NT2/D1 (cell line): ENCODE measurements around the gene DUS2.

Experiments used
- DNase-seq: peaks from one replicate; pipeline ENCODE4 v3.0.0-alpha.2; 2011; ENCODE audit warnings: low read depth, low spot score
- H3K27me3 ChIP-seq: 2 replicates; pipeline ENCODE4 v1.6.0; 2011; ENCODE audit warnings: mild to moderate bottlenecking; ENCODE audit not compliant: insufficient read length, insufficient read depth
- H3K36me3 ChIP-seq: 2 replicates; pipeline ENCODE4 v1.6.1; 2011; ENCODE audit warnings: mild to moderate bottlenecking, low read length, mixed read lengths; ENCODE audit not compliant: insufficient read depth, insufficient read length
- H3K4me1 ChIP-seq: 2 replicates; pipeline ENCODE4 v1.5.1; 2011; ENCODE audit not compliant: insufficient read depth, insufficient read length
- H3K4me3 ChIP-seq: 2 replicates; pipeline ENCODE4 v1.5.1; 2011; ENCODE audit warnings: low read depth; ENCODE audit not compliant: insufficient read length
- H3K9ac ChIP-seq: 2 replicates; pipeline ENCODE4 v1.6.0; 2011; ENCODE audit warnings: low read depth; ENCODE audit not compliant: insufficient read length
- H3K9me3 ChIP-seq: 2 replicates; pipeline ENCODE4 v1.5.1; 2011; ENCODE audit warnings: mild to moderate bottlenecking, low read length; ENCODE audit not compliant: insufficient read depth
- SUZ12 ChIP-seq: IDR thresholded peaks from 2 replicates; pipeline ENCODE4 v1.6.1; 2011; ENCODE audit not compliant: insufficient read length, insufficient read depth; ENCODE audit errors: extremely low read depth
- YY1 ChIP-seq: IDR thresholded peaks from 2 replicates; pipeline ENCODE4 v1.6.1; 2011; ENCODE audit not compliant: insufficient read length, insufficient read depth
- ZNF274 ChIP-seq: IDR thresholded peaks from 2 replicates; pipeline ENCODE4 v1.6.1; 2011; ENCODE audit warnings: mild to moderate bottlenecking, low read depth, low read length

The DUS2 gene

DNA sequence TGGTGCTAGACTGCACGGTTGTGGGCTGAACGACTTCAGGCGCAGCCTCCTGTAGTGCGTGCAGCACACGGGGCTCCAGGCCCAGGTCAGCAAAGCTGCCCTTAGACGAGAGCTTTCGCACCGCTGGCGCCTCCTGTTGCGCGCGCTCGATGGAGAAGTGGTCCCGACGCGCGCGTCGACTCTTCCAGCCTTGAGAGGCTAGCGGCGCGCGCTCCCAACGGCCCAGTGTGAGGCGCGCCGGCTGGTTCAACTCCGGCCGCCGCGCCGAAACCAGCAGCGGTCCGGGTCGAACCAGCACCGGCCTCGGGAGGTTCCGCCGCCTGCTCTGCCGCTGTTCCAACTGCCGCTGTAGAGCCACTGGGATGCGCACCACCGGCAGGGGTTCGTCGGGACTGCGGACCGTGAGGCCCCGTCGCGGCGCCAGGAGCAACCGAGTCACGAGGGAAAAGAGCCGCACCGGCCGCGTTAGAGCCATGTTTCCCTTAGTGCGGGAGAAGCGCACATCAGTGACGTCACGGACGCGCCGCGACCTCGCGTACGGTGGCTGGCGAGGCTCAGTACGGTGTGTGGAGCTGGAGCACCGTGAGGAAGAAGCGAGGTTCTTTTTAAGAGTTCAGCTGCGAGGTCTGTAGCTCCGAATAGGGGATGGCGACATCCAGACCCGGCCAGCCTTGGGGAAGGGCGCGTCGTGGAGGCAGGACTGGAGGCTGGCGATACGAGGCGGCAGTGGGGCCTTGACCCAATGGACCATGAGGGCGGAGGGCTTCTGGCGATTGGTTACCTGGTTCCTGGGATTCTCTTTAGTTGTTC, at the start of gene DUS2, which contains the start of gene DDX28:
Gene DUS2, plus strand, starts transcription at position 557 of the 810 bp plus-strand sequence. CDS start 14,740 bp downstream, outside the sequence.
Gene DDX28, minus strand, starts transcription at position 505 of the 810 bp plus-strand sequence. Its CDS starts 30 bp downstream, at position 475.
- Histone ChIP-seq H3K9ac (peak within 1 kb of the TSS; percentile 100), H3K4me3 (peak within 1 kb of the TSS; percentile 98), H3K36me3 (peaks cover 44% of the 10 kb centered on the region), H3K4me1 (peaks cover 9% of the 10 kb centered on the region), H3K27me3 (no peaks in the 10 kb centered on the region), H3K9me3 (no peaks in the 10 kb centered on the region)
- DNase-seq, result peak; percentile 94
- TF ChIP-seq ZNF274, result no peak
- TF ChIP-seq YY1, result peak; percentile 61

DNA sequence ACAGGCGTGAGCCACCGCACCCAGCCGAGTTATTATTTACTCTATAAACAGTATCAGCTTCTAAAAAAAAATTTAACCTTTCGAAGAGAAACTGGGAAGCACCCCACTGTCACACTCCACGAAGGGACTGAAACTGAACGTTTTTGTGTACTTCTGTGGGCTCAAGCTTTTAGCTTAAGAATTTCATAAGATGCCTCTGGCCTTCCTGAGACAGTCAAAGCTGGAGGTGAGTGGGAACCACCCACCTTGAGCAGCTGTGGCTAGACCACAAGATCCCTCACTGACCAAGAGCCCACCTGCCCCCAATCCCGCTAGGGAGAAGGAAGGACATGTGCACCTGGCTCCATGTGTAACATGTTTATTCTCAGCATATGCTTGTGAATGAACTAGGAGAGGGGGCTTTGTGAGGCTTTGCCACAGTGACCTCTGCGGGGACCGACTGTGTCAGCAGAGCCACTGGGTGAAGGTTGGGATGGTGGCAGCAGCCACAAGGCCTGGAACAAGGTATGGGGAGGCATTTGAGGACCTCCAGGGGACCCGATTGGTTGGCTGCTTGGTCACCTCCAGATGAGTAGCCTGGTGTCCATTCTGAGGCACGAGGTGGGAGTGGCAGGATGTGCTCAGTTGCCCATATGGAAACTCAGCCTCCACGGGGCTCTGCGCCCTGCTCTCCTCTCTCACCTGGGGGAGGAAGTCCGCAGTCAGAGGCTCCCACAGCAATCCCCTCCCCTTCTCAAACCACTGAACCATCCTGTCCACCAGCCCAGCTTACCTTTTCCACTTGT, 47.6 kb upstream of the DUS2 start:
- H3K9ac ChIP-seq, result no peak overlapping the region
- H3K27me3 ChIP-seq, result peaks cover 6% of the 10 kb centered on the region
- no peaks in the 10 kb centered on the region for H3K36me3 ChIP-seq
- H3K9me3 ChIP-seq, result no peaks in the 10 kb centered on the region
- TF ChIP-seq ZNF274 (no peak), YY1 (no peak), SUZ12 (no peak)
- no peaks in the 10 kb centered on the region for H3K4me1 ChIP-seq
- no peak for DNase-seq
- no peak overlapping the region for H3K4me3 ChIP-seq

DNA sequence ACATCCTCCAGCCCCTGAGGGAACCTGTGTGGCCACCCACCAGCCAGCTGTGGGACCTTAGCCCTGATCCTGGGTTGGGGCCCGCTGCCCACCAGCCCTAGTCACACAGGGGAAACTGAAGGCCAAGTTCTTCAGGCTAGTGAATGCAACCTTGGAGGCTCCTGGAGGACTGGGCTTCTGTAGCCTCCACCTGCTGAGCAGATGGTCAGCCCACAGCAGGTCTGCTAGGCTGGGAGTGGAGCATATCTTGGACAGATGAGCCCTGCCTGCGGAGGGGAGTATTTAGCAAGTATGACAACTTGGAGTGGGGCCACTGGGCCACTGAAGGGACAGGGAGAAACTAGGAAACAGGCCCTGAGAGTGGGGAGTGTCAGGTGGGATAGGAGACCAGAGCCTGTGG, 46.9 kb upstream of the DUS2 start:
- Histone ChIP-seq H3K4me1 (no peaks in the 10 kb centered on the region), H3K4me3 (no peak overlapping the region), H3K36me3 (no peaks in the 10 kb centered on the region), H3K27me3 (peaks cover 6% of the 10 kb centered on the region), H3K9me3 (no peaks in the 10 kb centered on the region), H3K9ac (no peak overlapping the region)
- DNase-seq, result no peak
- TF ChIP-seq ZNF274, result no peak
- no peak for TF ChIP-seq YY1
- TF ChIP-seq SUZ12, result no peak

DNA sequence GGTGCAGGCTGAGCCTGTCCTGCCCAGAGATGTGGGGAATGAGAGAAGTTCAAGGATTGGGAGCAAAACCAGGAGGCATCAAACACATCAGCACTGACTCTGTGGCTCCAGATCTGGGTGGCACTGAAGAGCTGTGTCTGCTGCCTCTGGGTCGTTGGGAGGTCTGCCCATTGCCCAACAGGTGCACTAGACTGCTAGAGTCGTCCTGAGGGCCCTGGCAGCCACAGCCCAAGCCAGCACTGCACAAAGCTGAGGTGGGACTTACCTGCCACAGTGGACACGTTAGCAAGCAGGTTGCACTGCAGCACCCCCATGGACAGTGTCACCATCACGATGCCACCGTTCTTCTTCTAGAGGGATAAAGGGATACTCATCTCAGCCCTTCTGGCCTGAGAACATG, 46.1 kb upstream of the DUS2 start:
- Histone ChIP-seq H3K4me1 (no peaks in the 10 kb centered on the region), H3K9me3 (no peaks in the 10 kb centered on the region; the same call in 1 of the 2 replicates), H3K36me3 (no peaks in the 10 kb centered on the region), H3K27me3 (peaks cover 6% of the 10 kb centered on the region), H3K9ac (no peak overlapping the region), H3K4me3 (no peak overlapping the region)
- DNase-seq, result no peak
- TF ChIP-seq ZNF274 (no peak), SUZ12 (no peak), YY1 (no peak)

DNA sequence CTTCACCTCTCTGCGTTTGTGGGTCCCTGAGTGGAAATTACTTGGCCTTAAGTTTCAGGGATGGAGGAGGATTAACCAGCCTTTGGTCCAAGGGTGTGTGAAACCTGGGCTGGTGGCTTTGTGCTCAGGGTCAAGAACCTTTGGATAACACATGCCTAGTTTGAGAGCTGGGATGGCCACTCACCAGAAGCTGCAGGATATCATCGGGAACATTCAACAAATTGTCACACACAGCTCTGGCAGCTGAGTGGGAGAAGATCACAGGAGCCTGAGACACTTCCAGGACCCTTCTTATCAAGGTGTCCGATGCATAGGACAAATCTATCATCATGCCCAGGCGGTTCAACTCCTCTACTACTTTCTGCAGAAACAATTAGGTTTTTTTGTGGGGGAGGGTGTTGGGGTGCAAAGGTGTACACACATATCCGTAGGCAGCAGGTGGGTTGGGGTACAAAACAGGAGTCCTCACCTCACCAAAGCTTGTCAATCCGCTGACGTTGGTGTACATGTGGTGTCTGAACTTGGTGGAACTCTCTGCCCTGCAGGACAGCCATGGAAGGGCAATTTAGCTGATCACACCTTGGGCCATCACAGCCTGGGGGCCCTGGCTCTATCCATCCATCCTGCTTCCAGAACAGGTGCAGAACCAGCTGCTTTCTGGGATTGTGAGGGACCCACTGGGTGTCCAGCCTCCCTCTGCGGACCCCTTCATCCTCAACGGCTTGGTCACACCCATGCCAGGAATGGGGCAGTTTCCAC, 45.4 kb upstream of the DUS2 start:
- Histone ChIP-seq H3K9me3 (no peaks in the 10 kb centered on the region; the same call in 1 of the 2 replicates), H3K4me3 (no peak overlapping the region), H3K36me3 (no peaks in the 10 kb centered on the region), H3K9ac (no peak overlapping the region), H3K4me1 (no peaks in the 10 kb centered on the region), H3K27me3 (peaks cover 6% of the 10 kb centered on the region)
- no peak for DNase-seq
- TF ChIP-seq YY1, result no peak
- no peak for TF ChIP-seq SUZ12
- no peak for TF ChIP-seq ZNF274

DNA sequence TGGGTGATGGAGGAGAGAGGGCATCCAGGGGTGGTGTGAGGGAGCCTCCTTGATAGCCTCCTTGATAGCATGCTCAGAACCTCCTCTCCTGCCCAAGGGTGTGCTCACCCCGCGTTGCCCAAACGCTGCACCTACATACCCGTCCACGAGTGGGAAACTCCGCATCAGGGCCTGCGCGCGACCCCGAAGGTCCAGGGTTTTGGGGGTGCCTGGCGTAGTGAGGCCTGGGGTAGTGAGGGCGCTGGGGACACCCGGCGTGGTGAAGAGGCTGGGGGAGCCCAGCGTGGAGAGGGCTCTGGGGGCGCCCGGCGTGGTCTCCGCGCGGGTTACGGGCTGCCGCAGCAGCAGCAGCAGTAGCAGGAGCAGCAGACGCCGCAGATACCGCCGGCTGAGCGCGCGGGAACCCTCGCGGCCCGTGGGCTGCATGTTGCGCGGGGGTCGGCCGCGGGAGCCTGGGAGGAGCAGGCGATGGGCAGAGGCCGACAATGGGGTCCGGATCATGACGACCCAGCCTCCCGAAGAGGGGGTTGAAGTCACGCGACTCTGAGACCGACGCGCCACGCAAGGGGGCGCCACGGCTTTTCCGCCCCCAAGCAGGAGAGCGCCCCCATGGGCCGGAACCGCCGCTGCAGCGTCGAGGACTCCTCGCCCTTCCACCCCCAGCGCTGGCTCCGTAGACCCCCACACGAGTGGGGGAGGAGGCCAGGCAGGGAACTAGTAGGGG, 43.0 kb upstream of the DUS2 start, which contains the start of gene DPEP3:
Gene DPEP3, minus strand, starts transcription at position 545 of the 724 bp plus-strand sequence. Its CDS starts 119 bp downstream, at position 426.
- no peak for DNase-seq
- H3K9ac ChIP-seq, result no peak within 1 kb of the TSS
- H3K4me3 ChIP-seq, result no peak within 1 kb of the TSS
- H3K9me3 ChIP-seq, result no peaks in the 10 kb centered on the region; the same call in 1 of the 2 replicates
- H3K27me3 ChIP-seq, result peaks cover 6% of the 10 kb centered on the region
- TF ChIP-seq ZNF274 (no peak), SUZ12 (no peak), YY1 (no peak)
- H3K36me3 ChIP-seq, result no peaks in the 10 kb centered on the region
- H3K4me1 ChIP-seq, result peaks cover 3% of the 10 kb centered on the region
